Chondrocyte (in vitro differentiated cells): ENCODE results near the gene PRPF40A. TPM values are rescaled to one million over a fixed set of nuclear protein-coding genes. Genes with fewer than 3 reads are reported as not detected.

Experiments
- DNase-seq: peaks from one replicate; pipeline ENCODE4 v3.0.0; 2021; ENCODE audit warnings: mixed read lengths, low spot score
- H3K27ac Mint-ChIP-seq: one replicate; pipeline ENCODE4 v1.8.0; 2021; ENCODE audit warnings: mild to moderate bottlenecking, moderate library complexity, mixed read lengths; ENCODE audit not compliant: unreplicated experiment
- H3K27me3 Mint-ChIP-seq: 2 replicates; pipeline ENCODE4 v1.8.0; 2021; ENCODE audit warnings: low read depth, mixed read lengths
- H3K36me3 Mint-ChIP-seq: 2 replicates; pipeline ENCODE4 v1.8.0; 2021; ENCODE audit warnings: low read depth, mixed read lengths
- H3K4me1 Mint-ChIP-seq: 2 replicates; pipeline ENCODE4 v1.8.0; 2021; ENCODE audit warnings: low read depth, mild to moderate bottlenecking, mixed read lengths
- H3K4me3 Mint-ChIP-seq: one replicate; pipeline ENCODE4 v1.8.0; 2021; ENCODE audit warnings: mild to moderate bottlenecking, moderate library complexity, mixed read lengths; ENCODE audit not compliant: unreplicated experiment
- H3K9me3 Mint-ChIP-seq: 2 replicates; pipeline ENCODE4 v1.8.0; 2021; ENCODE audit warnings: low read depth, mixed read lengths
- total RNA-seq: library from RNA; stranded (reverse); gene quantifications from 3 replicates; pipeline ENCODE4 v1.2.1, GENCODE V29; 2021
- TF ChIP-seq, protein P1 (sequence below): fragments of 200-600 bp; sonication (generic); IDR thresholded peaks from 2 replicates; pipeline ENCODE4 v1.5.0; 2021; ENCODE audit warnings: antibody characterized with exemption, mild to moderate bottlenecking, moderate library complexity

PRPF40A gene
- total RNA-seq, 1 donor from 2014 or later = 67.6 TPM

DNA sequence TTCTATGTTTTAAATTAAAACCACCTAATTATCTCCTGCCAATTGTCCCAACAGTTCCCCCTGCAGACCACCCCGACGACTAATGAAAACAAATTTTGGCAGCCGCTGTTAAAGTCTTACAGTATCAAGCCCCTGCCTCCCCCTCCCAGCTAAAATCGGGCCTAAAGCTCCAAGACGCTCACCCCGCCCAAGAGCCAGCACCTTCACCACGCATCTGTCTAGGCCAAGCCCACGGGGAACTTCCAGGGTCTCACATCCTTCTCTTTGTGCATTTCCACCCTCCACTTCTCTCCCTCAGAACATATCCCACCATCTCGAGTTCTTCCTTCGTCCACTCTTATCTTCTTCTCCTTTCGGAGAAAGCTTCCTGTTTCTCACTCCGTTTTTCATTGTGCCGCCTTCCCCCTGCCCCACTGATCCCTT lies 445 bp downstream of the PRPF40A start:
- no peaks in the 10 kb centered on the region for H3K9me3 Mint-ChIP-seq
- peak overlapping the region; percentile 98 for H3K27ac Mint-ChIP-seq
- H3K36me3 Mint-ChIP-seq = peaks cover 6% of the 10 kb centered on the region
- no peaks in the 10 kb centered on the region for H3K27me3 Mint-ChIP-seq
- no peak for DNase-seq
- peak overlapping the region; percentile 100 for H3K4me3 Mint-ChIP-seq
- TF ChIP-seq, protein P1, sequence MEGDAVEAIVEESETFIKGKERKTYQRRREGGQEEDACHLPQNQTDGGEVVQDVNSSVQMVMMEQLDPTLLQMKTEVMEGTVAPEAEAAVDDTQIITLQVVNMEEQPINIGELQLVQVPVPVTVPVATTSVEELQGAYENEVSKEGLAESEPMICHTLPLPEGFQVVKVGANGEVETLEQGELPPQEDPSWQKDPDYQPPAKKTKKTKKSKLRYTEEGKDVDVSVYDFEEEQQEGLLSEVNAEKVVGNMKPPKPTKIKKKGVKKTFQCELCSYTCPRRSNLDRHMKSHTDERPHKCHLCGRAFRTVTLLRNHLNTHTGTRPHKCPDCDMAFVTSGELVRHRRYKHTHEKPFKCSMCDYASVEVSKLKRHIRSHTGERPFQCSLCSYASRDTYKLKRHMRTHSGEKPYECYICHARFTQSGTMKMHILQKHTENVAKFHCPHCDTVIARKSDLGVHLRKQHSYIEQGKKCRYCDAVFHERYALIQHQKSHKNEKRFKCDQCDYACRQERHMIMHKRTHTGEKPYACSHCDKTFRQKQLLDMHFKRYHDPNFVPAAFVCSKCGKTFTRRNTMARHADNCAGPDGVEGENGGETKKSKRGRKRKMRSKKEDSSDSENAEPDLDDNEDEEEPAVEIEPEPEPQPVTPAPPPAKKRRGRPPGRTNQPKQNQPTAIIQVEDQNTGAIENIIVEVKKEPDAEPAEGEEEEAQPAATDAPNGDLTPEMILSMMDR = no peak
- H3K4me1 Mint-ChIP-seq = peaks cover 53% of the 10 kb centered on the region

DNA sequence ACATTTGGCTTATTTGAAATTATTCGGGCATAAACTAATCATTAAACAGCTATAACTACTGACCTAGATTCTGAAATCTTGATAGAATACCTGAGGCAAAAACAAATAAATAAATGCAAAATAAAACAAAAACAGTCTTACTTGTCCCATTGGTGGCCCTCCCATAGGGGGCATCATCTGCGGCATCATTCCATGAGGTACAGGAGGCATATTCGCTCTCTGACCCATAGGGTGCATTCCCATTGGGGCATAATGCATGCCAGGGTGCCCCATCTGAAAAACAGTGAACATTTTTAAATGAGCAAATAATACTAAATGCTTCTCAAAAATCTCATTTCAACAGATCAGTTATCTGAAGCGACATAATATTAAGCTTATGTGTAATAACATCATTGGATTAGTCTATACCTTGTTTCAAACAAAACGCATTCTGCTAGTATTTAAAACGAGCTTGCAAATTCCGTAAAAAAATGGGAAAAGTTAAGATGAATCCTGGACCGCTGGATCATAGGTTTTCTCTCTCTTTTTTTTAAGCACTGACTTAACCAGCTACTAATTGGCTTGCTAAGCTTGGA lies 1.3 kb downstream of the PRPF40A start:
- no peak for DNase-seq
- peaks cover 8% of the 10 kb centered on the region for H3K36me3 Mint-ChIP-seq
- no peaks in the 10 kb centered on the region for H3K27me3 Mint-ChIP-seq
- H3K9me3 Mint-ChIP-seq = no peaks in the 10 kb centered on the region
- peak overlapping the region; percentile 98 for H3K27ac Mint-ChIP-seq
- peaks cover 45% of the 10 kb centered on the region for H3K4me1 Mint-ChIP-seq
- TF ChIP-seq, protein P1 = peak; percentile 74
- peak overlapping the region; percentile 100 for H3K4me3 Mint-ChIP-seq

DNA sequence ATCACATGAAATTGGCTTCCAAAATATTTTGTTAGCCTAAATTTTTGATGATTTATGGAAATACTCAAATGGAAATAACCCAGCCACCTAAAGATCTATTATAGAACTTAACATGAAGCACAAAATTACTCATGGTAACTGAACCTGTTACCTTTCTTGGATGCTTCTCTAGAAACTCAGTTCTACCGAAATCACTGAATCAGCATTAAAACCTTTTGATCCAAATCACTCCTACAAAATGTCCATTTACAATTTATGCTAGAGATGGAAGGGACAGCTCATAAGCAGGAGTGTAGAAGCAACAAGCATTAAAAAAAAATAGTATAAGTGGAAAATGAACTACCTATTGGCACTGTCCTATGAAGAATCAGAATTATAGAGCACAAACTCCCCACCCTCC lies 2.1 kb downstream of the PRPF40A start:
- TF ChIP-seq, protein P1 = no peak
- no peak for DNase-seq
- peaks cover 9% of the 10 kb centered on the region for H3K36me3 Mint-ChIP-seq
- H3K4me1 Mint-ChIP-seq = peaks cover 38% of the 10 kb centered on the region
- no peaks in the 10 kb centered on the region for H3K27me3 Mint-ChIP-seq
- no peaks in the 10 kb centered on the region for H3K9me3 Mint-ChIP-seq
- H3K27ac Mint-ChIP-seq = peak overlapping the region; percentile 57
- H3K4me3 Mint-ChIP-seq = peak overlapping the region; percentile 16

DNA sequence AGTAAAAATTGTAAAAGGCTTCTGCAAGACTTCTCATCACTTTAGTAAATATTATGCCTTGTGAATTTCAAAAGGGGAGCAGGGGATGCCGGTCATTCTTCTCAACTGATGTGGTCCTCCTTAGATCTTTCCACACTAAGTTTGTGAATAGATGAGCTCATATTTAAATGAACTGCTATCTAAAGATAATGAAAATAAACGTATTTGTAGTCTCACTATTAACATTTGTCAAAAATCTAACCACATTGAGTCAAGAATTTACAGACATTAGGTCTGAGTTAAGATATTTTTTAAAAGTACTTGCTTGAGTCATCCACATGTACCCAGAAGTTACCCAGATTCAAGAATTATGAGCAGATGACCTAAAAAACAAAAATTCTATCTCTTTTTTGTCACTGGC lies 6.5 kb downstream of the PRPF40A start:
- Mint-ChIP-seq H3K9me3 (no peaks in the 10 kb centered on the region), H3K36me3 (peaks cover 11% of the 10 kb centered on the region), H3K27ac (no peak overlapping the region), H3K27me3 (no peaks in the 10 kb centered on the region), H3K4me1 (peaks cover 20% of the 10 kb centered on the region), H3K4me3 (no peak overlapping the region)
- TF ChIP-seq, protein P1 = no peak
- no peak for DNase-seq

DNA sequence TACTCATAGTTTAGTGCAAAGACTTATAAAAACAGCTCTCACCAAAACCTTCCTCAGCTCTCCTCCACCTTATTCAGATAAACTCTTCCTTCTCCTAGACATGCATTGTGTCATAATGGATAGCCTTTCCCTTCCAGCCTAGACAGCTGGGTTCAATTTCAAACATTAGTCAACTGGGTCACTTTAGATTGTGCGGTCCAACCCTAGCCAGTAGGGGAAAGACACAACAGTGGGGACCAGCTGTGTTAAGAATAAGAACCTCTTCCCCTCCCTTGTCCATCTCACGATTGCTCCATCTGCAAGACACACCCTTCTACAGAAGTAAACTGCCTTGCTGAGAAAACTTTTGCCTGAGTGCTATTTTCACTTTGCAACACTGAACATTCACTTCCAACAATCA lies 8.5 kb downstream of the PRPF40A start:
- Mint-ChIP-seq H3K4me1 (peaks cover 9% of the 10 kb centered on the region), H3K4me3 (no peak overlapping the region), H3K36me3 (peaks cover 7% of the 10 kb centered on the region), H3K27me3 (no peaks in the 10 kb centered on the region), H3K27ac (no peak overlapping the region), H3K9me3 (no peaks in the 10 kb centered on the region)
- TF ChIP-seq, protein P1 = no peak
- no peak for DNase-seq
